ENCODE measurements around the gene TUBA1A. TPM values are rescaled to one million over a fixed set of nuclear protein-coding genes. Genes with fewer than 3 reads are reported as not detected.

The TUBA1A gene
- total RNA-seq = 102 TPM
- long read RNA-seq, transcript TUBA1A-207 (3 exons, 1,384 nt) = minor isoform, 8 of 289 reads
- long read RNA-seq, transcript TUBA1A-201 (4 exons, 1,887 nt) = minor isoform, 11 of 289 reads
- long read RNA-seq, transcript TUBA1A-202 (4 exons, 1,915 nt) = major isoform, 260 of 289 reads
- long read RNA-seq, partial matches to known transcripts = 2 of 289 reads
- long read RNA-seq, other reads (novel, unspliced or antisense) = 7 of 289 reads

- Histone ChIP-seq H3K9me3 (replicated peaks) (no peaks in the 10 kb centered on the region), H3K27ac (replicated peaks) (peak within 1 kb of the TSS; percentile 96), H3K27me3 (ENCODE audit: low read depth) (no peaks in the 10 kb centered on the region), H3K36me3 (peaks cover 25% of the 10 kb centered on the region), H3K4me1 (peaks cover 44% of the 10 kb centered on the region), H3K4me3 (peak within 1 kb of the TSS; percentile 73)
- no peak for TF ChIP-seq CTCF (IDR thresholded peaks at IDR 0.05; ENCODE audit: borderline replicate concordance)
- DNase-seq = peak; percentile 91
- intact Hi-C loops (cut with micrococcal nuclease) = loop anchor here (10.0 kb wide), 1 partner anchor 46 kb away; no protein-coding TSS in a partner anchor
Observed at GRCh38 chr12:49188916-49189367, at the start of gene TUBA1A. Gene TUBA1A, minus strand, starts transcription at chr12:49189080. Its CDS starts 101 bp downstream, at chr12:49188979.

- intact Hi-C loops (cut with micrococcal nuclease) = loop anchor here (10.0 kb wide), 2 partner anchors 52 to 152 kb away; partner anchors contain the start of gene TUBA1A
- DNase-seq = no peak
- no peak for TF ChIP-seq CTCF (IDR thresholded peaks at IDR 0.05; ENCODE audit: borderline replicate concordance)
Observed at GRCh38 chr12:49236423-49236822, 47.5 kb upstream of the TUBA1A start.

GRCh38 chr12:49233842-49234526 is 45.1 kb upstream of the TUBA1A start:
- Histone ChIP-seq H3K27ac (replicated peaks) (peak overlapping the region; percentile 98), H3K9me3 (replicated peaks) (no peaks in the 10 kb centered on the region), H3K36me3 (no peaks in the 10 kb centered on the region), H3K27me3 (ENCODE audit: low read depth) (no peaks in the 10 kb centered on the region), H3K4me1 (peaks cover 32% of the 10 kb centered on the region), H3K4me3 (peak overlapping the region; percentile 69)
- TF ChIP-seq CTCF (IDR thresholded peaks at IDR 0.05; ENCODE audit: borderline replicate concordance) = no peak
- peak; percentile 56 for DNase-seq
- intact Hi-C loops (cut with micrococcal nuclease) = loop anchor here (10.0 kb wide), 2 partner anchors 49 to 149 kb away; partner anchors contain the start of gene TUBA1A

More at GRCh38 chr12:49236423-49236822, 47.5 kb upstream of the TUBA1A start:
- Histone ChIP-seq H3K36me3 (no peaks in the 10 kb centered on the region), H3K9me3 (replicated peaks) (no peaks in the 10 kb centered on the region), H3K4me3 (no peak overlapping the region), H3K27ac (replicated peaks) (no peak overlapping the region), H3K4me1 (peaks cover 32% of the 10 kb centered on the region), H3K27me3 (ENCODE audit: low read depth) (no peaks in the 10 kb centered on the region)

GRCh38 chr12:49232940-49233841 is 44.3 kb upstream of the TUBA1A start:
- Histone ChIP-seq H3K27me3 (ENCODE audit: low read depth) (no peaks in the 10 kb centered on the region), H3K4me3 (peak overlapping the region; percentile 44), H3K4me1 (peaks cover 32% of the 10 kb centered on the region), H3K27ac (replicated peaks) (peak overlapping the region; percentile 98), H3K36me3 (no peaks in the 10 kb centered on the region), H3K9me3 (replicated peaks) (no peaks in the 10 kb centered on the region)
- intact Hi-C loops (cut with micrococcal nuclease) = loop anchor here (10.0 kb wide), 2 partner anchors 48 to 148 kb away; partner anchors contain the start of gene TUBA1A
- DNase-seq = peak; percentile 75
- TF ChIP-seq CTCF (IDR thresholded peaks at IDR 0.05; ENCODE audit: borderline replicate concordance) = peak; percentile 47

Measured in left ventricle myocardium inferior (tissue), 1 donor.